ENCODE results near the gene ANKS6.

ANKS6 gene

GRCh38 chr9:98811051-98811650 is 14.8 kb upstream of the ANKS6 start:
- DNase-seq, result no peak

DNA sequence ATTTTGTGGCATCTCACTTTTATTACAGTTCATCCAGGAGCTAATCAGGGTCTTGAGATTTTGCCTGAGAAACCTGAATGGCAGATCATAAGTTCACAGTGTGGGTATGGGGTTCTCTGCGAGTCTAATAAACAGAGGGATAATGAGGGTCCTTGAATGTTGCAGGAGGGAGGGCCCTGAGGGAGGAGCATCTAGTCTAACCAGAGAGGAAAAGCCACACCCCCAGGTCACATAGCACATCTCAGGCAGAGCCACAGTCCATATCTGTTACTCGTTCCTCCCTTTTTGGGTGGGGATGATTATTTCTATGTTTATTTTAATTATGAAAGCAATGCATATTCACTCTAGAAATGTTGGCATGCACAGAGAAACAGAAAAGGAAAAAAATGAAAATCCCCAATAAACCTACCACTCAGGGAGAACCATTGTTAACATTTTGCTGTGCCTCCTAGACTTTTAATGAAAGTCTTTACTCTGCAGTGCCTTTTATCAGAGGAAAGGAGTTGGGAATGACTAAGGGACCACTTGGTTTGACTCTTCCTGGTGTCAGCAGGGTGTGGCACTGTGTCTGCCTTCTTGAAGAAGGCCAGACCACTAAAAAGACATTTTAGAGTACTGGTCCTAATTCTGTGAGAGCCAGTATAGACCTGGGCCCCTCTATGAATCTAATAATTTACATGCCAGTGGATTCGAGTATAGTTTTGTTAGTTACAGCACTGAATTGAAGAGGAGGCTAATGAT is 13.9 kb upstream of the ANKS6 start:
- DNase-seq, result no peak

DNA sequence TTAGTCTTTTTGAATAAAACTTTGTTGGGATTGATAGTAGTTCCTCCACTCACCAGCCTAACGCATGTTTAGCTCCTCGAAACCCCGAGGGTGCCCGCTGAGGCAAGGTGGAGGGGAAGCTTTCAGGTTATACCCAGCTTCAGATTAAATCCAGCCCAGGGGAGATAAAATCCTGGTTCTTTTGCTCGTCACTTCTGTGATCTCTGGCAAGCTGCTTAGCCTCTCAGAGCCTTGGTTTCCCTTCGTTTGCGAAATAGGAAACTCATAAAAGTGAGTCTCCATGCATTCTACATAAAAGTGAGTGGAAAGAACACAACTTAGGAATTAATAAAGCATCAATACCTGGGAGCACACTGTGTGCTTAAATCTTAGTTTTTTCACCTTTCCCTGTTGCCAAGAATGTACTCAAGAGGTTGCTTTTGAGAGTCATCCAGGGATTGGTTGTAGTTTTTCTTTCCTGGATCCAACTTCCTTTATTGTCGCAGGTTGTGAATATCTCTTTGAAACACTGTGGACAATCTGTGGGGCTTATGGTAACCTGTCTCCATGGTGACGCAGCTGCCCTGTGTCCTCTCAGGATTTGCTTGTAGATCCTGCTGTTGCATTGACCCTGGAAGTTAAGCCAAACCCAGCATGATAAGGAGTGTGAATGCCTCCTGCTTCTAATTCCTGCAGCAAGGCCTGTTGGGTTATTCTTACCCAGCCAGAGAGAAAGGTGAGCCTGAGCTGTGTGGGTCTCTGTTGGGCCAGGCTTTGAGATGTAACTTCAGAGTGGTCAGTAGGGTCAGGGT is 13.2 kb upstream of the ANKS6 start:
- no peak for DNase-seq

DNA sequence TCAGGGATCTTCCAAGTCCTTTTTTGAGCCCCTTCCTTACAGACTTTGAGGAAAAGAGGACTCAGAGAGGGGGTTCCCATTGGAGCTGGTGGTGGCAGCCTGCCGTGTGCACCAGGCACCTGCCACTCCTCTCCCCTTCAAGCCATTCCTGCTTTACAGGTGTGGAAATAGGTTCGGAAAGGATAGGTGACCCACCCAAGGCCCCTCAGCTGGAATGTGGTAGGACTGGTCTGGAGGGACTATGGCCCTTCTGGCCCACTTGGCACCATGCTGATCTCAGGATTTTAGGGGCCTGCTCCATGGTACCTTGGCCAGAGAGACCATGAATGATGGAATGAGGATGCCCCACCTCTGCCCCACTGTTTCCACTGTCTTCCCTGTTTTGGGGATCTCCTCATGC is 12.5 kb upstream of the ANKS6 start:
- no peak for DNase-seq

DNA sequence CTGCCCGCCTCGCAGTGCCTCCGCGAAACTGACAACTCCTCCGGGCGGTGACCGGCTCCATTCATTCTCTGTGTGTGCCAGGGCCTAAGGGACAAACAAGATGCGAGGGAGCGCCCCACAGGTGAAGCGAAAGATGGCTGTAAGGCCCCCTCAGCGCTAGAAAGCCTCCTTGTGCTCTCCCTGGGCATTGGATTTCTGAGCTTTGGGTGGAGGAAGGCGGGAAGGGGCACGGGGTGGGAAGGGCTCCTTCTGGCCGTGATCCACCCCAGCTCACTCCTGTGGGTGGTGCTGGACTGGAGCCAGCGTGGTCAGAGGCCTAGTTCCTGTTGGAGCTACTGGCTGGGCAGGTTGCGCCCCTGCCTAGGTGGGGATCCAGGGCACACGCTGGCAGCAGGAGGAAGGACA is 12.1 kb upstream of the ANKS6 start:
- DNase-seq, result no peak

DNA sequence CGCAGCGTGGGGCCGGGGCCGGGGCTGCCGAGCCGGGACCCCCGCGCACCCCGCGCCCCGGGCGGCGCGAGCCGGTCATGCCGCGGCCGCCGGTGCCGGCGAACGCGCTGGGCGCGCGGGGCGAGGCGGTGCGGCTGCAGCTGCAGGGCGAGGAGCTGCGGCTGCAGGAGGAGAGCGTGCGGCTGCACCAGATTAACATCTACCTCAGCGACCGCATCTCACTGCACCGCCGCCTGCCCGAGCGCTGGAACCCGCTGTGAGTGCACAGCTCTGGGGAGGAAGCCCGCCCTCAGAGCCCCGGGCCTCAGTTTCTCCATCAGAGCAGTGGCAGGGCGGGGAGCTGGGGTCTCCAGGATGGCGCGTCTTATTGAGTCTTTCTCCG is 11.4 kb upstream of the ANKS6 start:
- no peak for DNase-seq

- no peak for DNase-seq
Observed at GRCh38 chr9:98807070-98807813, 10.9 kb upstream of the ANKS6 start, which contains the start of gene GALNT12. TSS of gene GALNT12 (plus strand) at chr9:98807670. CDS start at chr9:98807699, 29 bp downstream.

- DNase-seq, result no peak
Observed at GRCh38 chr9:98806394-98807035, 10.2 kb upstream of the ANKS6 start.

- DNase-seq, result no peak
Observed at GRCh38 chr9:98805506-98806272, 9.3 kb upstream of the ANKS6 start.

GRCh38 chr9:98804083-98804482 is 7.7 kb upstream of the ANKS6 start:
- DNase-seq, result no peak

DNA sequence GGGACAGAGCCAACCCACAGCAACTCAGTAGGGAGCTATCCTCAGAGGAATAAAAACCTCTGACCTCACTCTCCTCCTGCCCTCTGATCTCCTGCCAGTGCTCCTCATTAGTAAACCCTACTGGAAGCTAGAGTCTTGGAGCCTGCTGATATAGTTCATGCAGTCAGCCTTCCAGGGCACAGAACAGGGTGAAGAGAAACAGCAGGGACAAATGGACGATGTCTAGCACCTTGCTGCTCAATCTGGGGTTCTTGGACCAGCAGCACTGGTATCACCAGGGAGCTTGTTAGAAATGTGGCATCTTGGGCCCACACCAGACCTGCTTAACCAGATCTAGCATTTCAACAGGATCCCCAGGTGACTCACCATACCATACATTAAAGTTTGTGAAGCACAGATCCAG is 5.6 kb upstream of the ANKS6 start:
- DNase-seq, result no peak

DNA sequence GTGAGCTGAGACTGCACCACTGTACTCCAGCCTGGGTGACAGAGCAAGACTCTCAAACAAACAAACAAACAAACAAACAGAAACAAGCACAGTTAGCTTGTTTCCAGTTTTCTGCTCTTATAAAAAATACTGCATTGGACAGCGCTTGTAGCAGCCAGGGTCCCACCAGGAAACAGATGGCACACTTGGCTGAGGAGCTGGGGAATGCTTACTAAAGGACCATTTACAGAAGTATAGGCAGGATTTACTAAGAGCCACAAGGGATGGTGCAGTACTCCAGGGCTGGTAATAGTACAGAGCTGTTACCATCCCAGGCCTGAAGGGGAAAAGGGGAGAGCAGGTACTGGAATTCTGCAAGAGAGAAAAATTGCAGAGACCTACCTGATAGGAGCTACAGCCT is 5.2 kb upstream of the ANKS6 start:
- DNase-seq, result no peak

DNA sequence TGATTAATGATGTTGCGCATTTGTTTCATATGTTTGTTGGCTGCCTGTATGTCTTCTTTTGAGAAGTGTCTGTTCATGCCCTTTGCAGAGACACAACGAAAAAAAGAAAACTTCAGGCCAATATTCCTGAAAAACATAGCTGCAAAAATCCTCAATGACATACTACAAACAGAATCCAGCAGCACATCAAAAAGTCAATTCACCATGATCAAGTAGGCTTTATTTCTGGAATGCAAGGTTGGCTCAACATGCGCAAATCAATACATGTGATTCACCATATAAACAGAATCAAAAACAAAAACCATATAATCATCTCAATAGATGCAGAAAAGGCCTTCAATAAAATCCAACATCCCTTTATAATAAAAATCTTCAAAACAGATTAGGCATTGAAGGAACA is 1.9 kb upstream of the ANKS6 start:
- DNase-seq, result no peak

DNA sequence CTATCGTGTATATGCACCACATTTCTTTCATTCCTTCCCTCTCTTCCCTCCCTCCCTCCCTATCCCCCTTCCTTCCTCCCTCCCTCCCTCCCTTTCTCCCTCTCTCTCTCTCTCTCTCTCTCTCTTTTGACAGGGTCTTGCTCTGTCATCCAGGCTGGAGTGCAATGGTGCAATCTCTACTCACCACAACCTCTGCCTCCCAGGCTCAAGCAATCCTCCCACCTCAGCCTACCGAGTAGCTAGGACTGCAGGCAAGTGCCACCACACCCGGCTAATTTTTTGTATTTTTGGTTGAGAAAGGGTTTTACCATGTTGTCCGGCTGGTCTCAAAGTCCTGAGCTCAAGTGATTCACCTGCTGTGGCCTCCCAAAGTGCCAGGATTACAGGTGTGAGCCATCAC is 1.1 kb upstream of the ANKS6 start:
- DNase-seq, result no peak

- DNase-seq, result no peak
Observed at GRCh38 chr9:98795970-98796363, 388 bp downstream of the ANKS6 start.

DNA sequence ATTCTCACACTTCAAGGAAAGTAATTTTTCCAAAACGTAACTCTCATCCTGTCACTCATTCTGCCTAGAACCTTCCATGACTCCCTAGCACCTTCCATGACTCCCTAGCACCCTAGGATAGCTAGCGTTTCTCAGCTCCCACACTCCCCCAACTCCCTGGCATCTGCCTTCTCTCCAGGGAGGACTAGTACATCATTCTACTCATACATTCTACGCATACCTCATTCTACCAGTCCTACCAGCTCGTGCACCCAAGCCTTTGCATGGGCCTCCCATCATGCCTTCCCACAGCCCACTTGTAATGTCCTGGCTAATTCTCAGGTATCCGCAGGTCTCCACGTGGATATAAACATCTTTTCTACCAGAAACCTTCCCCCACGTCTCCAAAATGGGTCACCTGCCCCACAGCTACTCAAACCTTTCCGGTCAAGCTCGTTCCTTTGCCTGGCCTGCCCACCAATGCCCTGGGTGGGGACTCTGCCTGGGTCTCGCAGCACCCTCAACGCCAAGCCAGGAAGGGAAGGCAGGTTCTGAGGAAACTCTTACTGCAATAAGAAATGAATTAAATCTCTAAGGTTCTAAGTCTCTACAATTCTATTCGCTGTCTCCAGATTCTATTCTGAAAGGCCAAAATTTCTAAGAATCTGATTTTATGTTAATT is 930 bp downstream of the ANKS6 start:
- no peak for DNase-seq

DNA sequence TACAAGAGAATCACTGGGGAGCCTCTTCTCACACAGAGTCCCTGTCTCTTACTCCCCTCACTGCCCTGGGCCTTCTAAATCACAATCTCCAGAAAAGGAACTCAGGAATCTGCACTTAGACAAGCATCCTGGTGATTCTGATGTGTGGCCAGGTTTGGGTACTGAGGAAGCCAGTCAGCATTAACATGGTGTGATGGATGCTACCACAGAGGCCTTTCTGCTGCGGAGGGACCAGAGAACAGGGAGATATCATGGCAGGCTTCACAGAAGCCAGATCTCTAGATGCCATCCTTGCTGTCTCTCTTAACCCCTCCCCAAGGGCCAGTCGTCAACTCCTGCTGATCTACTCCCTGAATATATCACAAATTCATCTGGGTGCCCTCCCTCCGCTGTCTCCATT is 1.6 kb downstream of the ANKS6 start:
- DNase-seq, result no peak

DNA sequence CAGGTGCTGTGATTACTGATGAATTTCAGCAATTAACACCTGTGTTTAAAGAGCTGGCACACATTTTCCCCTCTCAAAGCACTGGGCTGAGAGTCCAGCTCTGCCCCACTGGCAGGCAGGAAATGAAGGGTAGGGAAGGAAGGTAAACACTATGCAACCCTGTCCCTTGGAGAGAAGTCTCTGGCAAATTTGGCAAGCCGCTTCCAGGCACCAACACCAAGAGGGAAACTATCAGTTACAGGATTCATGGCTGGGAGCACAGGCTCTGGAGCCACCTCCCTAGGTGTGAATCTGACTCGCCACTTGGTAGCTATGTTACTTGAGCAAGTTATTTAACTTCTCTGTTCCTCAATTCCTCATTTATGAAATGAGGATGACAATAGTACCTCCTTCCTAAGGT is 3.3 kb downstream of the ANKS6 start:
- no peak for DNase-seq

- no peak for DNase-seq
Observed at GRCh38 chr9:98791608-98792490, 4.5 kb downstream of the ANKS6 start.

- DNase-seq, result peak; percentile 30
Observed at GRCh38 chr9:98790842-98791607, 5.3 kb downstream of the ANKS6 start.

Data from KG1 (cell line).